GM08714 (cell line): Measurements from ENCODE around the gene METTL8.
A peak's percentile ranks its signal among the peaks of the same experiment; 100 is the strongest.
"Not testable (repeated sequence)": the region's sequence is repeated elsewhere in the genome, so short reads cannot be mapped to it uniquely, and the experiment has no call there.

ENCODE experiments used
- H3K4me3 ChIP-seq: fragments of 200-500 bp; sonication (Bioruptor generic); 2 replicates; pipeline ENCODE4 v1.5.1; 2014; ENCODE audit warnings: mild to moderate bottlenecking, low read length, inconsistent platforms
- ZNF274 ChIP-seq: IDR thresholded peaks from 2 replicates; pipeline ENCODE4 v1.6.1; 2012; ENCODE audit warnings: mild to moderate bottlenecking, low read depth, low read length

Gene METTL8

GRCh38 chr2:171434013-171434989, 511 bp upstream of the METTL8 start, which contains the start of gene DCAF17:
Gene DCAF17, plus strand, starts transcription at chr2:171434226. Its CDS starts 352 bp downstream, at chr2:171434578.
- no peak for TF ChIP-seq ZNF274
- peak within 1 kb of the TSS; percentile 91 for H3K4me3 ChIP-seq

- TF ChIP-seq ZNF274: no peak
- H3K4me3 ChIP-seq: peak overlapping the region; percentile 91
Measured at GRCh38 chr2:171432969-171433762, 624 bp downstream of the METTL8 start.

- H3K4me3 ChIP-seq: peak overlapping the region; percentile 91
- TF ChIP-seq ZNF274: no peak
Measured at GRCh38 chr2:171432206-171432968, 1.4 kb downstream of the METTL8 start.

GRCh38 chr2:171431677-171432167, 2.1 kb downstream of the METTL8 start:
- H3K4me3 ChIP-seq: peak overlapping the region; percentile 0; the same call in 1 of the 2 replicates
- no peak for TF ChIP-seq ZNF274

GRCh38 chr2:171430516-171431410, 3.0 kb downstream of the METTL8 start:
- TF ChIP-seq ZNF274: no peak
- no peak overlapping the region for H3K4me3 ChIP-seq

GRCh38 chr2:171422710-171423495, 10.9 kb downstream of the METTL8 start:
- not testable (repeated sequence) for H3K4me3 ChIP-seq

- no peak overlapping the region for H3K4me3 ChIP-seq
- no peak for TF ChIP-seq ZNF274
Measured at GRCh38 chr2:171420728-171421563, 12.8 kb downstream of the METTL8 start.

GRCh38 chr2:171419333-171419732, 14.5 kb downstream of the METTL8 start:
- no peak for TF ChIP-seq ZNF274
- no peak overlapping the region for H3K4me3 ChIP-seq

GRCh38 chr2:171416009-171416926, 17.5 kb downstream of the METTL8 start:
- no peak overlapping the region for H3K4me3 ChIP-seq
- no peak for TF ChIP-seq ZNF274

- H3K4me3 ChIP-seq: not testable (repeated sequence)
Measured at GRCh38 chr2:171414645-171415044, 19.1 kb downstream of the METTL8 start.
